Measurements from ENCODE around the gene TRABD2A.

Gene TRABD2A

GRCh38 chr2:84832772-84833461, 48.0 kb downstream of the TRABD2A start:
- Histone ChIP-seq H3K9ac (ENCODE audit: low read depth, low read length) (no peak overlapping the region), H3K27ac (ENCODE audit: low read depth, low read length) (no peak overlapping the region), H3K27me3 (ENCODE audit: control insufficient read depth, insufficient read depth, low read length) (no peaks in the 10 kb centered on the region), H3K4me1 (ENCODE audit: control insufficient read depth, insufficient read depth, low read length) (peaks cover 8% of the 10 kb centered on the region), H3K9me3 (ENCODE audit: control insufficient read depth, insufficient read depth, low read length) (no peaks in the 10 kb centered on the region; the same call in 1 of the 2 replicates), H3K36me3 (ENCODE audit: control insufficient read depth, insufficient read depth, low read length) (no peaks in the 10 kb centered on the region), H3K4me3 (ENCODE audit: low read depth, low read length) (no peak overlapping the region)

- Histone ChIP-seq H3K9ac (ENCODE audit: low read depth, low read length) (no peak overlapping the region), H3K9me3 (ENCODE audit: control insufficient read depth, insufficient read depth, low read length) (no peaks in the 10 kb centered on the region), H3K4me1 (ENCODE audit: control insufficient read depth, insufficient read depth, low read length) (peaks cover 8% of the 10 kb centered on the region), H3K27ac (ENCODE audit: low read depth, low read length) (no peak overlapping the region), H3K36me3 (ENCODE audit: control insufficient read depth, insufficient read depth, low read length) (no peaks in the 10 kb centered on the region), H3K4me3 (ENCODE audit: low read depth, low read length) (no peak overlapping the region), H3K27me3 (ENCODE audit: control insufficient read depth, insufficient read depth, low read length) (no peaks in the 10 kb centered on the region)
Measured at GRCh38 chr2:84830758-84831500, 50.0 kb downstream of the TRABD2A start.

- H3K9ac ChIP-seq (ENCODE audit: low read depth, low read length), result no peak overlapping the region
- H3K9me3 ChIP-seq (ENCODE audit: control insufficient read depth, insufficient read depth, low read length), result no peaks in the 10 kb centered on the region
- H3K27ac ChIP-seq (ENCODE audit: low read depth, low read length), result no peak overlapping the region
- peaks cover 8% of the 10 kb centered on the region for H3K4me1 ChIP-seq (ENCODE audit: control insufficient read depth, insufficient read depth, low read length)
- H3K4me3 ChIP-seq (ENCODE audit: low read depth, low read length), result no peak overlapping the region
- H3K36me3 ChIP-seq (ENCODE audit: control insufficient read depth, insufficient read depth, low read length), result no peaks in the 10 kb centered on the region
- H3K27me3 ChIP-seq (ENCODE audit: control insufficient read depth, insufficient read depth, low read length), result no peaks in the 10 kb centered on the region
Measured at GRCh38 chr2:84830095-84830494, 50.8 kb downstream of the TRABD2A start.

- H3K27ac ChIP-seq (ENCODE audit: low read depth, low read length), result no peak overlapping the region
- no peaks in the 10 kb centered on the region for H3K36me3 ChIP-seq (ENCODE audit: control insufficient read depth, insufficient read depth, low read length)
- H3K4me1 ChIP-seq (ENCODE audit: control insufficient read depth, insufficient read depth, low read length), result peaks cover 8% of the 10 kb centered on the region
- H3K9ac ChIP-seq (ENCODE audit: low read depth, low read length), result no peak overlapping the region
- H3K27me3 ChIP-seq (ENCODE audit: control insufficient read depth, insufficient read depth, low read length), result no peaks in the 10 kb centered on the region
- no peak overlapping the region for H3K4me3 ChIP-seq (ENCODE audit: low read depth, low read length)
- H3K9me3 ChIP-seq (ENCODE audit: control insufficient read depth, insufficient read depth, low read length), result no peaks in the 10 kb centered on the region
Measured at GRCh38 chr2:84829693-84830092, 51.2 kb downstream of the TRABD2A start.

GRCh38 chr2:84827978-84828575, 52.8 kb downstream of the TRABD2A start:
- Histone ChIP-seq H3K27me3 (ENCODE audit: control insufficient read depth, insufficient read depth, low read length) (no peaks in the 10 kb centered on the region), H3K4me1 (ENCODE audit: control insufficient read depth, insufficient read depth, low read length) (peaks cover 4% of the 10 kb centered on the region), H3K4me3 (ENCODE audit: low read depth, low read length) (no peak overlapping the region), H3K27ac (ENCODE audit: low read depth, low read length) (no peak overlapping the region), H3K9ac (ENCODE audit: low read depth, low read length) (no peak overlapping the region), H3K36me3 (ENCODE audit: control insufficient read depth, insufficient read depth, low read length) (no peaks in the 10 kb centered on the region), H3K9me3 (ENCODE audit: control insufficient read depth, insufficient read depth, low read length) (no peaks in the 10 kb centered on the region)

GRCh38 chr2:84823788-84824187, 57.1 kb downstream of the TRABD2A start:
- Histone ChIP-seq H3K27ac (ENCODE audit: low read depth, low read length) (no peak overlapping the region), H3K9ac (ENCODE audit: low read depth, low read length) (no peak overlapping the region), H3K9me3 (ENCODE audit: control insufficient read depth, insufficient read depth, low read length) (no peaks in the 10 kb centered on the region), H3K36me3 (ENCODE audit: control insufficient read depth, insufficient read depth, low read length) (no peaks in the 10 kb centered on the region), H3K4me3 (ENCODE audit: low read depth, low read length) (no peak overlapping the region), H3K4me1 (ENCODE audit: control insufficient read depth, insufficient read depth, low read length) (no peaks in the 10 kb centered on the region), H3K27me3 (ENCODE audit: control insufficient read depth, insufficient read depth, low read length) (no peaks in the 10 kb centered on the region)

GRCh38 chr2:84823229-84823628, 57.7 kb downstream of the TRABD2A start:
- H3K36me3 ChIP-seq (ENCODE audit: control insufficient read depth, insufficient read depth, low read length), result no peaks in the 10 kb centered on the region
- H3K4me1 ChIP-seq (ENCODE audit: control insufficient read depth, insufficient read depth, low read length), result no peaks in the 10 kb centered on the region
- no peak overlapping the region for H3K27ac ChIP-seq (ENCODE audit: low read depth, low read length)
- H3K27me3 ChIP-seq (ENCODE audit: control insufficient read depth, insufficient read depth, low read length), result no peaks in the 10 kb centered on the region
- H3K9me3 ChIP-seq (ENCODE audit: control insufficient read depth, insufficient read depth, low read length), result no peaks in the 10 kb centered on the region
- no peak overlapping the region for H3K9ac ChIP-seq (ENCODE audit: low read depth, low read length)
- H3K4me3 ChIP-seq (ENCODE audit: low read depth, low read length), result no peak overlapping the region

GRCh38 chr2:84821806-84822205, 59.1 kb downstream of the TRABD2A start:
- H3K27me3 ChIP-seq (ENCODE audit: control insufficient read depth, insufficient read depth, low read length), result no peaks in the 10 kb centered on the region
- H3K36me3 ChIP-seq (ENCODE audit: control insufficient read depth, insufficient read depth, low read length), result no peaks in the 10 kb centered on the region
- H3K9ac ChIP-seq (ENCODE audit: low read depth, low read length), result no peak overlapping the region
- H3K9me3 ChIP-seq (ENCODE audit: control insufficient read depth, insufficient read depth, low read length), result no peaks in the 10 kb centered on the region
- no peaks in the 10 kb centered on the region for H3K4me1 ChIP-seq (ENCODE audit: control insufficient read depth, insufficient read depth, low read length)
- H3K27ac ChIP-seq (ENCODE audit: low read depth, low read length), result no peak overlapping the region
- H3K4me3 ChIP-seq (ENCODE audit: low read depth, low read length), result no peak overlapping the region

- no peaks in the 10 kb centered on the region for H3K4me1 ChIP-seq (ENCODE audit: control insufficient read depth, insufficient read depth, low read length)
- H3K36me3 ChIP-seq (ENCODE audit: control insufficient read depth, insufficient read depth, low read length), result no peaks in the 10 kb centered on the region
- H3K9ac ChIP-seq (ENCODE audit: low read depth, low read length), result no peak overlapping the region
- H3K4me3 ChIP-seq (ENCODE audit: low read depth, low read length), result no peak overlapping the region
- H3K9me3 ChIP-seq (ENCODE audit: control insufficient read depth, insufficient read depth, low read length), result no peaks in the 10 kb centered on the region
- no peak overlapping the region for H3K27ac ChIP-seq (ENCODE audit: low read depth, low read length)
- no peaks in the 10 kb centered on the region for H3K27me3 ChIP-seq (ENCODE audit: control insufficient read depth, insufficient read depth, low read length)
Measured at GRCh38 chr2:84817239-84817655, 63.6 kb downstream of the TRABD2A start.

GRCh38 chr2:84816426-84817026, 64.4 kb downstream of the TRABD2A start:
- H3K27ac ChIP-seq (ENCODE audit: low read depth, low read length), result no peak overlapping the region
- no peaks in the 10 kb centered on the region for H3K9me3 ChIP-seq (ENCODE audit: control insufficient read depth, insufficient read depth, low read length)
- no peak overlapping the region for H3K9ac ChIP-seq (ENCODE audit: low read depth, low read length)
- no peak overlapping the region for H3K4me3 ChIP-seq (ENCODE audit: low read depth, low read length)
- H3K36me3 ChIP-seq (ENCODE audit: control insufficient read depth, insufficient read depth, low read length), result no peaks in the 10 kb centered on the region
- H3K4me1 ChIP-seq (ENCODE audit: control insufficient read depth, insufficient read depth, low read length), result no peaks in the 10 kb centered on the region
- no peaks in the 10 kb centered on the region for H3K27me3 ChIP-seq (ENCODE audit: control insufficient read depth, insufficient read depth, low read length)

GRCh38 chr2:84815146-84815545, 65.7 kb downstream of the TRABD2A start:
- H3K4me3 ChIP-seq (ENCODE audit: low read depth, low read length), result no peak overlapping the region
- no peak overlapping the region for H3K27ac ChIP-seq (ENCODE audit: low read depth, low read length)
- H3K36me3 ChIP-seq (ENCODE audit: control insufficient read depth, insufficient read depth, low read length), result no peaks in the 10 kb centered on the region
- H3K9me3 ChIP-seq (ENCODE audit: control insufficient read depth, insufficient read depth, low read length), result no peaks in the 10 kb centered on the region
- H3K27me3 ChIP-seq (ENCODE audit: control insufficient read depth, insufficient read depth, low read length), result no peaks in the 10 kb centered on the region
- H3K9ac ChIP-seq (ENCODE audit: low read depth, low read length), result no peak overlapping the region
- H3K4me1 ChIP-seq (ENCODE audit: control insufficient read depth, insufficient read depth, low read length), result no peaks in the 10 kb centered on the region

All from HUES48 (cell line).